ENCODE measurements around the gene KRTAP9-4.
"Not testable (repeated sequence)": the region's sequence is repeated elsewhere in the genome, so short reads cannot be mapped to it uniquely, and the experiment has no call there.

Gene KRTAP9-4

DNA sequence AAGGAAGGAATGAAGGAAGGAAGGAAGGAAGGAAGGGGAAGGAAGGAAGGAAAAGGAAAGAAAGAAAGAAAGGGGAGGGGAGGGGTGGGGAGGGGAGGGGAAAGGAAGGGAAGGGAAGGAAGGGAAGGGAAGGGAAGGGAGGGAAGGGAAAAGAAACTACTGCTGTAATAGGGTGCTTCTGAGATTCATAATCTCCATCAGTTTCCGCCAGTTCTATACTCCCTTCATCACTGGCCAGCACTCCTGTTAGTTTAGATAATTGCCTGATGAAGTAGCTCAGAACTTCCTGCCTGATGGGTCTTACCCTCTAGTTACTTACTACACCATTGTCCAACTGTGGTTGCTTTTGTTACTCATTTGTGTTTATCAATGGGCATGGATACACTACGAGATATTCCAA is 13.7 kb downstream of the KRTAP9-4 start:
- in situ Hi-C loops (cut with HindIII; ENCODE audit: low sequenced_read_pairs), result no loop called here

DNA sequence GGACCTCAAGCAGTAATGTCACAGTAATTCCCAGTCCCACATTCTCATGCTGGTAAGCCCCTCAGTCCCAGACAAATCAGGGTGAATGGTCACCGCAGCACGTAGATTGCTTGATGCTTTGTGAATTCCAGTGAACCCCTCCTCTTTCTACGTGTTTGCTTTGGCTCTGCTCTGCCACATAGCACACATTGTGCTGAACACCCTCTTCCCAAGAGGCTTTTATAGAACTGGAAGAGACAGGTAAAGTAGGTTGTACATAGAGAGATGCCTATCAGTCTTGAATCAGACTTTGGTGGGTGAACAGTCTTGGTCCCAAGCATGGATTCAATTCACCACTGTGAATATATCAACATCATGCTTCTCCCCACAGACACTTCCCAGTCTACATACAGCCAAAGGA is 15.1 kb downstream of the KRTAP9-4 start:
- in situ Hi-C loops (cut with HindIII; ENCODE audit: low sequenced_read_pairs), result no loop called here

DNA sequence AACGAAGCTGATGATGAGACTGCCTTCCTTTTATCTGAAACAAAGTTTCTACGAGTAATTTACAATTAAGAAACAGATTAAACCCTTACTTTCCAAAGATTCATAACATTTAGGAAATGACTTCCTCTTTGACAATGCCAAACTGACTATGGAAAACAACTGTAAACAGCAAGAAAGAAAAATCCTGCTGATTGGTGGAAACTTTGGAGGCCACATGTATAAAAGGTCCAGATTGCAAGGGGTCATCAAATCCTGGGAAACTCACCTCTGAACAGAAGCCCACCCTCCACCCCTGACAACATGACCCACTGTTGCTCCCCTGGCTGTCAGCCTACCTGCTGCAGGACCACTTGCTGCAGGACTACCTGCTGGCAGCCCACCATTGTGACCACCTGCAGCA is 15.6 kb downstream of the KRTAP9-4 start, which contains the start of gene KRTAP9-6:
TSS of gene KRTAP9-6 (plus strand) at position 301 of the 400 bp plus-strand sequence. CDS start at position 301, 0 bp downstream.
- in situ Hi-C loops (cut with HindIII; ENCODE audit: low sequenced_read_pairs), result no loop called here

DNA sequence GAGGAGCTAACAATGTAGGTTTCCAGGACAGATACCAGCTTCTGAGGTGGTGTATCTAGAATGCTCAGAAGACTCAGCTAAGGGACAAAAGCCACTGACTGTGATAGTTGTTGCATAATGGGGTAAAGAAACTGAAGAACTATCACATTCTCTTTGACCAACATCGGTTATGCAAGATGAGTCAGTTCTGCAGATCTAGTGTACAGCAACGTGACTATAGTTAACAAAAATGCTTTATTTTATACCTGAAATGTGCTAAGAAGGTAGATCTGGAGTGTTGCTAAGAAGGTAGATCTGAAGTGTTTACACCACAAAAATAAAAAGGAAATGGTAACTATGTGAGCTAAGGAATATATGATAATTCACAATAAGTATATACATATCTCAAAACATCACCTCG is 18.2 kb downstream of the KRTAP9-4 start:
- in situ Hi-C loops (cut with HindIII; ENCODE audit: low sequenced_read_pairs), result no loop called here

DNA sequence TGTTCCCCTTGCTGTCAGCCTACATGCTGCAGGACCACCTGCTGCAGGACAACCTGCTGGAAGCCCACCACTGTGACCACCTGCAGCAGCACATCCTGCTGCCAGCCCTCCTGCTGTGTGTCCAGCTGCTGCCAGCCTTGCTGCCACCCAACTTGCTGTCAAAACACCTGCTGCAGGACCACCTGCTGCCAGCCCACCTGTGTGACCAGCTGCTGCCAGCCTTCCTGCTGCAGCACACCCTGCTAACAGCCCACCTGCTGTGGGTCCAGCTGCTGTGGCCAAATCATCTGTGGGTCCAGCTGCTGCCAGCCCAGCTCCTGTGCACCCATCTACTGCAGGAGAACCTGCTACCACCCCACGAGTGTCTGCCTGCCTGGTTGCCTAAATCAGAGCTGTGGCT is 21.8 kb downstream of the KRTAP9-4 start:
- in situ Hi-C loops (cut with HindIII; ENCODE audit: low sequenced_read_pairs), result not testable (repeated sequence)

DNA sequence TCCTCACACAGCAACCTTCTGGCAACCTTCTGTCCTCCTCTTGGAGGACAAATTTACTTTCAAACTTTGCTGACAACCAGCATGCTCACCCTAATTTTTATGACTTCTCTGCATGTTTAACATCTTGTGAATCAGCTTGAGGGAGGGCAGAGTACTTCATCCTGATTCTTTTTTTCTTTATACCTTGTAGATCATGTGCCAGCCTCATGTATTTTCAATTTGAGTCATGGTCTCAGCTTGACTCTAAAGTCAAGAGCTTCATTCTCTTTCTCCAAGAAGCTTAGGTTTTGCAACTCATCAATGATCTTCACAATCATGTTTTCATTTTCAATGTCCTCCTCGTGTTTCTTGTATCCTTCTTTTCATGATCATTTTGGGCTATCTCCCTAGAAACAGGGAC is 22.4 kb downstream of the KRTAP9-4 start:
- in situ Hi-C loops (cut with HindIII; ENCODE audit: low sequenced_read_pairs), result no loop called here

DNA sequence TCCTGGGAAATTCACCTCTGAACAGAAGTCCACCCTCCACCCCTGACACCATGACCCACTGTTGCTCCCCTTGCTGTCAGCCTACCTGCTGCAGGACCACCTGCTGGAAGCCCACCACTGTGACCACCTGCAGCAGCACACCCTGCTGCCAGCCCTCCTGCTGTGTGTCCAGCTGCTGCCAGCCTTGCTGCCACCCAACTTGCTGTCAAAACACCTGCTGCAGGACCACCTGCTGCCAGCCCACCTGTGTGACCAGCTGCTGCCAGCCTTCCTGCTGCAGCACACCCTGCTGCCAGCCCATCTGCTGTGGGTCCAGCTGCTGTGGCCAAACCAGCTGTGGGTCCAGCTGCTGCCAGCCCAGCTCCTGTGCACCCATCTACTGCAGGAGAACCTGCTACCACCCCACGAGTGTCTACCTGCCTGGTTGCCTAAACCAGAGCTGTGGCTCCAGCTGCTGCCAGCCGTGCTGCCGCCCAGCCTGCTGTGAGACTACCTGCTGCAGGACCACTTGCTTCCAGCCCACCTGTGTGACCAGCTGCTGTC is 26.2 kb downstream of the KRTAP9-4 start, which contains the start of gene KRTAP9-7:
TSS of gene KRTAP9-7 (plus strand) at position 51 of the 543 bp plus-strand sequence. CDS start at position 51, 0 bp downstream.
- in situ Hi-C loops (cut with HindIII; ENCODE audit: low sequenced_read_pairs), result not testable (repeated sequence)

DNA sequence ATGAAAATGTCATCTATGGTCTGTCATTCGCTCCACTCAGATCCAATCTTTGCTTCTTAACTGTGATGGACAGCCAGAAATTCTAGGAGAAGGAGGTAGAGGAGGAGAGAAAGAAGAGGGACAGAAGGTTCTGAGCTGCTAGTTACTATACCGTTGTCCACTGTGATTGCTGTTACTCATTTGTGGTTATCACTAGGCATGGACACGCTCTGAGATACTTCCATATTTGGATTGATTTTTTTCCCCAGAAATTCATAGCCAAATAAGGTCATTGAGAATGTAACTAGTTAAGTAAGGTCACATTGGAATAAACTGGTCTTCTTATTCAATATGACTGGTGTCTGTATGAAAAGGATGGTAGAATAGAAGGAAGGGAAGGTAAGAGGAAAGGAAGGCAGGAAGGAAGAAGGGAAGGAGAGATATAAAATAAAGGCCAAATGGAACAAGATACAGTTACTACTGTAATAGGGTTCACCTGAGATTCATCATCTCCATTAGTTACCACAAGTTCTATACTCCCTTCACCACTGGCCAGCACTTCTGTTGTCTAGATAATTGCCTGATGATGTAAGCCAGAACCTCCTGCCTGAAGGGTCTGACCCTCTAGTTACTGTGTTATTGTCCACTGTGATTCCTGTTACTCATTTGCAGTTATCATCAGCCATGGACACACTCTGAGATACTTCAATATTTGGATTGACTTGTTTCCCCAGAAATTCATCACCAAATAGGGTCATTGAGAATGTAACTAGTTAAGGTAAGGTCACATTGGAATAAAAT is 28.9 kb downstream of the KRTAP9-4 start:
- in situ Hi-C loops (cut with HindIII; ENCODE audit: low sequenced_read_pairs), result no loop called here

DNA sequence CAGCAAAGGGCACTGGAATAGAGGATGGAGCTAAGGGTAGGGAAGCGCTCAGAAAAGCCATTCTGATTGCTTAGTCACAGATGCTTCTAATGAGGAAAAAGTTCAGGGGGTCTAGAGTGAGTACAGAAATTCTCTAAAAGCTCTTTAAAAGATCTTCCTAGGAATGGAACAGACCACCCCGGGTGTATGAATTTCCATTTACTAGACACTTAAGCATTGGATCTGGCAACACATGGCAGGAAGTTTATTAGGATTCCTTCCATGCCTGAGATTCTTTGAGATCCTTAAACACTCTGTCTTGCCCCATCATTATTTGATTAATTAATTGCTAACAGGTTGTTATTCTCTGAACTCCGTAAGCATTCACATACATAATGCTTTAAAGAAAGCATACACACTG is 34.6 kb downstream of the KRTAP9-4 start:
- in situ Hi-C loops (cut with HindIII; ENCODE audit: low sequenced_read_pairs), result no loop called here

DNA sequence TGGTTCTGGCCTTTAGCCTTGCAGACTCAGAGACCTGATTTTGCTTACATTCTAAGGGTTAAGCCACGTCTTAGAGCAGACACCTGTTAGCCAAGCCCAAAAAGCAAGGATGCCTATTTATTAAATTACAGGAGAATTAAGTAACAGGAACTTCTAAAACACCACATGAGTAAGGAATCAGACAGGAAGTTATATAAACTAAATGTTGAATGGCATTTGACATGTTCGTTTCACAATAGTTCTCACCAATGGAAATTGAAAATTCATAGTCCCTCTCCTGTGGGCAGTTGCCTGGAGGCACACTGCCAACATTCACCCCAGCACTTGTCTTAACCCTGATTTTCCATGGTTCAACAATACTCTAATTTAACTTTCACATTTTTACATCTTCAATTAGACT is 35.1 kb downstream of the KRTAP9-4 start:
- in situ Hi-C loops (cut with HindIII; ENCODE audit: low sequenced_read_pairs), result no loop called here

DNA sequence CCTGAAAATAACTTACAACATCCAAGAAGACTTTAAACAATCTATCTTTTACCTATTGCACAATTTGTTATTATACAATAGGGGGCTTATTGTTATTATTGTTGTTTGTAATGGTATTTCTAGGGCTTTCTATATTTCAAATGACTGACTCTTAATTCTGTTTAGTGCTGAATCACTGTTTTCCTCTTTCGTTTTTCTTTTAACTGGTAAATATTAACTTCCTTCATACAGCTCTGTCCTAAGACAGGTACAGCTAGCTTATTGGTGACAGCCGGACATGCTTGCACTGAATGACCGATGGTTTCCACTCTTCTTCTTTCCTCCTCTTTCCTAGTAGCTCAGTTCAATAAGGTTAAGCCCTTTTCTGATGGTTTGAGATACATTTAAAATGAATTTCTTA is 37.6 kb downstream of the KRTAP9-4 start:
- in situ Hi-C loops (cut with HindIII; ENCODE audit: low sequenced_read_pairs), result no loop called here

DNA sequence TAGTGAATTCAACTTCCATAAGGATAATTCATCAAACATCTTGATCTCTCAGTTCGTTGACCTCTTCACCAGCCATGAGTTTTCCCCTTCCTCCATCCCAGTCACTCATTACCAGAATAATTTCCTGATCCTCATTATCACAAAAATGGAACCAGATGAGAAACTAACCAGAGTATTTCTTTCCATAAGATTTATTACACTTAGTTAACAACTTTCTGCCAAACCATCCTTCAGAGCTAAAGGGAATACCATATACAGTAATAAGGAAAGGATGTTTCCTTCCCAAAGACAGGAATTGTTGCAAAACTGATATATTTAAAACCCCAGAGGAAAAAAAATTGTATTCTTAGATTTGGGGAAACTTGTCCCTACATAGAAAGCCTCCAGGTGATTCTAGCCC is 44.5 kb downstream of the KRTAP9-4 start:
- in situ Hi-C loops (cut with HindIII; ENCODE audit: low sequenced_read_pairs), result no loop called here

DNA sequence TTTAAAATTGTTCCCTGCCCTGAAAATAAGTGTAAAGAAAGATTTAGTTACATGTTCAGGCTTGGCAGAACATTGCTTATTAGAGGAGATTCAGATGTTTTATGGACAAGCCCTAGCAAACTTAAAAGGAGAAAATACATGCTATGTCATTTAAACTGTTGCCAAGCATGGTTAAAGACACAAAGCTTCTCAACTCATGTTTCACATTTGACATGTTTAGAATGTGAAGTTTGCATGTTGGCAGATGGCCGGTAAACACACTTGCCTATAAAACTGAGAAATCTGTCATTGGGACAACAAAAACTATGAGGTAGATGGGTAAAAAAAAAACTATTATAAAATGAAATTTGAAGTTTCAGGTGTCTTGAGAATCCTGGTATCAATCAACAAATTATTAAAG is 47.4 kb downstream of the KRTAP9-4 start:
- in situ Hi-C loops (cut with HindIII; ENCODE audit: low sequenced_read_pairs), result no loop called here

DNA sequence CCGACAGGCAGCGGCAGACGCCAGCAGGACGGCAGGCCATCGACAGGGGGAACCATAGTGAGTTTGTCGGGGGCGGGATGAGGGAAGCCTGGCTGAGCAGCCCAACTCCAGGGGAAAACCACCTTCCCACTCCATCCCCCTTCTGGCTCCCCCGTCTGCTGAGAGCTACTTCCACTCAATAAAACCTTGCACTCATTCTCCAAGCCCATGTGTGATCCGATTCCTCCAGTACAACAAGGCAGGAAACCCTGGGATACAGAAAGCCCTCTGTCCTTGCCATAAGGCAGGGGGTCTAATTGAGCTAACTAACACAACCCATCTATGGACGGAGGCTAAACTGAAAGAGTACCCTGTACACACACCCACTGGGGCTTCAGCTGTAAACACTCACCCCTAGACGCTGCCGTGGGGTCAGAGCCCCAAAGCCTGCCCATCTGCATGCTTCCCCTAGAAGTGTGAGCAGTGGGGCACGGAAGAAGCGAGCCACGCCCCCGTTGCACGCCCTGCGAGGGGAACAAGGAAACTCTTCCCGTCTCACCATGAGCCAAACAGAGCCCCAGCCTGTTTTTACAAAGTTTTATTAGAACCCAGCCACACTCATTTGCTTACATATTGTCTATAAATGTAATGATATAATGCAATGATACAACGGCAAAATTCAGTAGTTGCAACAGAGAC is 49.1 kb downstream of the KRTAP9-4 start:
- in situ Hi-C loops (cut with HindIII; ENCODE audit: low sequenced_read_pairs), result no loop called here
